A549 (cell line): ENCODE data around the gene FNDC3A. TPM values are rescaled to one million over a fixed set of nuclear protein-coding genes. Genes with fewer than 3 reads are reported as not detected.

Experiments
- ATAC-seq, 2 experiments: fragments of 200-7000 bp in 1 of 2; fragments of >200 bp in 1 of 2; cut with Nextera tagmentation in 1 of 2; cut with Tn5 transposase in 1 of 2; 3 replicates each; pipeline versions ENCODE4 v1.8.0 to v1.9.1; 2018 to 2020; ENCODE audit warnings: mild to moderate bottlenecking in 1 of 2, moderate library complexity in 1 of 2
- CTCF ChIA-PET: fragments of 300-600 bp; sonication (Branson Sonifier 250); formaldehyde crosslinking; extraction: SDS; loops from one replicate; lab custom pipeline; 2021; ENCODE audit warnings: antibody characterized with exemption, inconsistent platforms; lab: Yijun Ruan, JAX
- POLR2A ChIA-PET: fragments of 350-600 bp; formaldehyde crosslinking; extraction: SDS; loops from one replicate; lab custom pipeline; 2021; ENCODE audit warnings: antibody characterized with exemption, inconsistent platforms; lab: Yijun Ruan, JAX
- DNase-seq, 2 experiments: peaks; one replicate each; pipeline versions ENCODE4 v3.0.0 to v3.0.0-alpha.2; 2011 to 2016; ENCODE audit warnings: low read depth in 1 of 2, low spot score in 1 of 2
- FAIRE-seq: peaks from 2 replicates; lab custom pipeline; 2011; peaks lifted over from hg19 to GRCh38; lab: Jason Lieb, UNC
- H3K27ac ChIP-seq, 2 experiments: fragments of >200 bp; sonication (Bioruptor Twin); formaldehyde crosslinking; 3 replicates each; pipeline ENCODE4 v1.5.1; 2016 to 2017
- H3K4me1 ChIP-seq: fragments of >200 bp; sonication (Bioruptor Twin); formaldehyde crosslinking; 3 replicates; pipeline ENCODE4 v1.6.1; 2016
- H3K4me2 ChIP-seq: fragments of >200 bp; sonication (Bioruptor Twin); formaldehyde crosslinking; 3 replicates; pipeline ENCODE4 v1.6.1; 2016
- H3K4me3 ChIP-seq: fragments of >200 bp; sonication (Bioruptor Twin); formaldehyde crosslinking; 3 replicates; pipeline ENCODE4 v1.5.1; 2016
- H3K9me3 ChIP-seq: fragments of >200 bp; sonication (Bioruptor Twin); formaldehyde crosslinking; 3 replicates; pipeline ENCODE4 v1.6.1; 2016
- BHLHE40 ChIP-seq: IDR thresholded peaks from 2 replicates; pipeline ENCODE4 v1.6.1; 2012; ENCODE audit warnings: low read depth, low read length, inconsistent platforms
- CEBPB ChIP-seq, 2 experiments: fragments of >200 bp in 1 of 2; sonication (Bioruptor Twin) in 1 of 2; formaldehyde crosslinking in 1 of 2; IDR thresholded peaks; 2 replicates each; pipeline ENCODE4 v1.6.1; 2012 to 2016
- CHD4 ChIP-seq: fragments of 200-600 bp; sonication (generic); IDR thresholded peaks from 2 replicates; pipeline ENCODE4 v1.6.1; 2016; ENCODE audit warnings: antibody characterized with exemption, mild to moderate bottlenecking, borderline replicate concordance
- EHF ChIP-seq: fragments of 250-450 bp; sonication (Bioruptor Pico); IDR thresholded peaks from 2 replicates; pipeline ENCODE4 v1.5.0; 2020; ENCODE audit warnings: mild to moderate bottlenecking
- FOSB ChIP-seq: fragments of 250-450 bp; sonication (Bioruptor Pico); IDR thresholded peaks from 2 replicates; pipeline ENCODE4 v1.5.0; 2020; ENCODE audit warnings: mild to moderate bottlenecking, moderate library complexity
- FOSL2 ChIP-seq, 2 experiments: fragments of 450-650 bp in 1 of 2; fragments of >200 bp in 1 of 2; sonication (Bioruptor Twin) in 1 of 2; formaldehyde crosslinking; IDR thresholded peaks; 2 replicates each; pipeline versions ENCODE4 v1.5.0 to v1.6.1; 2016 to 2020; ENCODE audit warnings: mild to moderate bottlenecking in 1 of 2, moderate library complexity in 1 of 2
- GATA3 ChIP-seq: IDR thresholded peaks from 2 replicates; pipeline ENCODE4 v1.6.1; 2012; ENCODE audit warnings: borderline replicate concordance
- HEYL ChIP-seq: fragments of 250-450 bp; sonication (Bioruptor Pico); IDR thresholded peaks from 2 replicates; pipeline ENCODE4 v1.8.0; 2021; ENCODE audit warnings: mild to moderate bottlenecking, moderate library complexity
- HOXB5 ChIP-seq: fragments of 250-450 bp; sonication (Bioruptor Pico); IDR thresholded peaks from 2 replicates; pipeline ENCODE4 v1.5.0; 2020; ENCODE audit warnings: mild to moderate bottlenecking, moderate library complexity
- JUN ChIP-seq, 2 experiments: fragments of >200 bp; sonication (Bioruptor Twin); formaldehyde crosslinking; IDR thresholded peaks; 2 replicates in 1 of 2; 3 replicates in 1 of 2; pipeline ENCODE4 v1.6.1; 2016 to 2017
- JUNB ChIP-seq: fragments of >200 bp; sonication (Bioruptor Twin); formaldehyde crosslinking; IDR thresholded peaks from 2 replicates; pipeline ENCODE4 v1.6.1; 2016
- KDM1A ChIP-seq: fragments of 200-600 bp; sonication (generic); IDR thresholded peaks from 2 replicates; pipeline ENCODE4 v1.6.1; 2016; ENCODE audit warnings: low read depth, mild to moderate bottlenecking
- KDM5A ChIP-seq: fragments of 200-600 bp; sonication (generic); IDR thresholded peaks from 2 replicates; pipeline ENCODE4 v1.6.1; 2016; ENCODE audit warnings: antibody characterized with exemption, mild to moderate bottlenecking
- NPAS2 ChIP-seq: fragments of 250-450 bp; sonication (Bioruptor Pico); IDR thresholded peaks from 2 replicates; pipeline ENCODE4 v1.8.0; 2022; ENCODE audit warnings: mild to moderate bottlenecking, moderate library complexity, borderline replicate concordance
- POLR2AphosphoS2 ChIP-seq: conservative IDR thresholded peaks from 2 replicates; pipeline ENCODE4 v1.6.1; 2012; ENCODE audit warnings: low read length, improper control_type of control experiment, inconsistent platforms
- RNF2 ChIP-seq: fragments of 200-600 bp; sonication (generic); IDR thresholded peaks from 2 replicates; pipeline ENCODE4 v1.6.1; 2016; ENCODE audit warnings: low read depth, mild to moderate bottlenecking, antibody characterized with exemption, moderate library complexity, borderline replicate concordance
- ZFP36 ChIP-seq: fragments of 450-650 bp; IDR thresholded peaks from 2 replicates; pipeline ENCODE4 v1.6.1; 2014; ENCODE audit warnings: borderline replicate concordance; ENCODE audit not compliant: partially characterized antibody
- WGBS: methylation state at CpG from one replicate; pipeline ENCODE4 v1.1.6; 2017; ENCODE audit errors: missing lambda C conversion rate; 5-methylcytosine and 5-hydroxymethylcytosine counted together
- polyA plus RNA-seq, 4 experiments: library from polyadenylated mRNA; depleted of rRNA in 3 of 4; stranded (reverse); fragments of >200 nt; fragmentation: RNase III in 1 of 4; extraction: RNeasy Plus Mini Kit Qiagen cat#74134 plus additional on column Dnase treatment in 1 of 4; gene quantifications; 2 replicates in 3 of 4; 3 replicates in 1 of 4; pipeline ENCODE4 v1.2.3, GENCODE V29; 2011 to 2017
- TF ChIP-seq, protein P1 (sequence below): fragments of >200 bp; sonication (Bioruptor Twin); formaldehyde crosslinking; IDR thresholded peaks from 3 replicates; pipeline ENCODE4 v1.5.1; 2016
- TF ChIP-seq, protein P2 (sequence below): IDR thresholded peaks from 2 replicates; pipeline ENCODE4 v1.6.1; 2012
- TF ChIP-seq, protein P3 (sequence below): fragments of >200 bp; sonication (Bioruptor Twin); formaldehyde crosslinking; IDR thresholded peaks from 3 replicates; pipeline ENCODE4 v1.6.1; 2016
- TF ChIP-seq, protein P4 (sequence below): fragments of 200-600 bp; sonication (generic); IDR thresholded peaks from 2 replicates; pipeline ENCODE4 v1.6.1; 2016; ENCODE audit warnings: antibody characterized with exemption, mild to moderate bottlenecking, moderate library complexity
- TF ChIP-seq, protein P5 (sequence below): fragments of 250-450 bp; sonication (Bioruptor Pico); IDR thresholded peaks from 2 replicates; pipeline ENCODE4 v1.5.0; 2020; ENCODE audit warnings: low read depth, mild to moderate bottlenecking, moderate library complexity

FNDC3A gene
- polyA plus RNA-seq, 2 of the 4 experiments (the other 2 are of a cell fraction), result 16.0 to 32.6 TPM

DNA sequence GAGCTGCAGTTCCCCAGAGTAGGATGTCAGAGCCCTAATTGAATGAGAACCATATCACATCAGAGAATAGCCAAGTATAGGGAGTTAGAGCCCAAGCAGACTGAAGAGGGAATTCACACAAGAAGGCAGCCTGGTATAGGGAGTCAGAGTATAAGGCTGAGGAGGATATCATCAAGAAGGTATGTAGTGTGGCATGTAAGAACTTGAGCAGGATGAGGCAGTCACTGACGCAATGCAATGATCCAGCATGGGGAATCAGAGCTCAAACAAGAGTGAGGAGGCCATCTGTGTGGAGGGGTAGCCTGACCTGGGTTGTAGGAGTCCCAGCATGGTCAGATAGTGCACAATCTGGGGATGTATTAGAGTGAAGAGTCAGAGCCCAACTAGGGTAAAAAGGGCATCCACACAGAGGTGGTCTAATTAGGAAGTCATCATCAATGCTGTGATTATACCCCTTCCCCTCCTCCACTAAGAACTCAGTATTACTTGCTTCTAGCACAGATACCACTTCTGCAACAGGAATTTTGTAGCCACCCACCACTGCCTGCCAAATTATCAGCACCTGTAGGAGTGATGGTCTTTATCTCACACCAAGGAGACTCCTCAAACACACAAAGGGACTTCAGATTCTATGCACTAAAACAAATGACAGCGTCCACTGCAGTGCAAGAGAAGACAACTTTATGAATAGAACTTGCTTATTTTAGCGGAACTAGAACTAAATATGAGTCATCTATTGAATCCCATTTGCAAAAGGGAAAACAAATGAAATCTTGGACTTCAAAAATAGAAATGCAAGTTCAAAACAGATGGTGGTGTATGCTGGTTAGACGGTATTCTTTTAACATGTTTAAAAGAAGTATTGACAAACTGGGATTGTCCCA is 107.2 kb downstream of the FNDC3A start:
- FAIRE-seq, result no peak
- DNase-seq, result no peak
- WGBS, result 92% methylated on average over 4 of the region's 4 CpGs
- Histone ChIP-seq H3K4me1 (peaks cover 11% of the 10 kb centered on the region; the same call in 2 of the 3 replicates), H3K9me3 (no peaks in the 10 kb centered on the region), H3K4me3 (no peak overlapping the region), H3K4me2 (no peak overlapping the region), H3K27ac (no peak overlapping the region)
- ChIA-PET CTCF (no interaction called here), POLR2A (no interaction called here)
- ATAC-seq, result peak in 1 of 2 experiments; percentile 31; a peak in 2 of 6 replicates
- TF ChIP-seq CEBPB (IDR thresholded peaks at IDR 0.05) (no peak), RNF2 (no peak), JUNB (no peak), BHLHE40 (no peak)
- TF ChIP-seq, protein P1, sequence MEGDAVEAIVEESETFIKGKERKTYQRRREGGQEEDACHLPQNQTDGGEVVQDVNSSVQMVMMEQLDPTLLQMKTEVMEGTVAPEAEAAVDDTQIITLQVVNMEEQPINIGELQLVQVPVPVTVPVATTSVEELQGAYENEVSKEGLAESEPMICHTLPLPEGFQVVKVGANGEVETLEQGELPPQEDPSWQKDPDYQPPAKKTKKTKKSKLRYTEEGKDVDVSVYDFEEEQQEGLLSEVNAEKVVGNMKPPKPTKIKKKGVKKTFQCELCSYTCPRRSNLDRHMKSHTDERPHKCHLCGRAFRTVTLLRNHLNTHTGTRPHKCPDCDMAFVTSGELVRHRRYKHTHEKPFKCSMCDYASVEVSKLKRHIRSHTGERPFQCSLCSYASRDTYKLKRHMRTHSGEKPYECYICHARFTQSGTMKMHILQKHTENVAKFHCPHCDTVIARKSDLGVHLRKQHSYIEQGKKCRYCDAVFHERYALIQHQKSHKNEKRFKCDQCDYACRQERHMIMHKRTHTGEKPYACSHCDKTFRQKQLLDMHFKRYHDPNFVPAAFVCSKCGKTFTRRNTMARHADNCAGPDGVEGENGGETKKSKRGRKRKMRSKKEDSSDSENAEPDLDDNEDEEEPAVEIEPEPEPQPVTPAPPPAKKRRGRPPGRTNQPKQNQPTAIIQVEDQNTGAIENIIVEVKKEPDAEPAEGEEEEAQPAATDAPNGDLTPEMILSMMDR, result no peak
- TF ChIP-seq, protein P2, sequence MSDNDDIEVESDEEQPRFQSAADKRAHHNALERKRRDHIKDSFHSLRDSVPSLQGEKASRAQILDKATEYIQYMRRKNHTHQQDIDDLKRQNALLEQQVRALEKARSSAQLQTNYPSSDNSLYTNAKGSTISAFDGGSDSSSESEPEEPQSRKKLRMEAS, result no peak
- TF ChIP-seq, protein P3, sequence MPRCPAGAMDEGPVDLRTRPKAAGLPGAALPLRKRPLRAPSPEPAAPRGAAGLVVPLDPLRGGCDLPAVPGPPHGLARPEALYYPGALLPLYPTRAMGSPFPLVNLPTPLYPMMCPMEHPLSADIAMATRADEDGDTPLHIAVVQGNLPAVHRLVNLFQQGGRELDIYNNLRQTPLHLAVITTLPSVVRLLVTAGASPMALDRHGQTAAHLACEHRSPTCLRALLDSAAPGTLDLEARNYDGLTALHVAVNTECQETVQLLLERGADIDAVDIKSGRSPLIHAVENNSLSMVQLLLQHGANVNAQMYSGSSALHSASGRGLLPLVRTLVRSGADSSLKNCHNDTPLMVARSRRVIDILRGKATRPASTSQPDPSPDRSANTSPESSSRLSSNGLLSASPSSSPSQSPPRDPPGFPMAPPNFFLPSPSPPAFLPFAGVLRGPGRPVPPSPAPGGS, result no peak

DNA sequence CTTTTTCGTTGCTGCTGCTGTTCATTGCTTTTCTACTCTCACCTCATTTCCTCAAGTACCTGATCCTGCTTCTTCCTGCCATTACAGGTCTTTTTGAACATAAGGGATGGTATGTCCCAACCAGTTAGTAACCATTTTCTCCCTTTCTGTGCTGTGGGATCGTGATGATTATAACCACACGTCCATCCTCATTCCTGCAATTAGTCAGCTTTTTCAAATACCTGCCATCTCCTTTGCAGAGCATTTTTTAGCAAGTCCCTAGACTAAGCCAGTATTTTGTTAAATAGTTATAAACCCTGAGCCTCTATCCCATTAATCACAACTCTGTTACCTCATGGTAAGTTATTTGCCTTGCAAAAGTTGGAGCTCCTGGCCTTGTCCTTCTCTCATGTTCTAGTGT is 109.2 kb downstream of the FNDC3A start:
- Histone ChIP-seq H3K4me2 (no peak overlapping the region), H3K4me1 (peaks cover 11% of the 10 kb centered on the region; the same call in 2 of the 3 replicates), H3K4me3 (no peak overlapping the region), H3K9me3 (no peaks in the 10 kb centered on the region), H3K27ac (no peak overlapping the region)
- FAIRE-seq (no peak), DNase-seq (no peak), ATAC-seq (no peak)
- WGBS, result 80% methylated on average over 3 of the region's 3 CpGs
- TF ChIP-seq FOSB (CRISPR knock-in tag) (no peak), ZFP36 (no peak), GATA3 (no peak), POLR2AphosphoS2 (no peak), NPAS2 (CRISPR knock-in tag) (no peak), JUN (IDR thresholded peaks at IDR 0.05) (no peak), KDM1A (no peak), RNF2 (no peak), CHD4 (no peak), HEYL (CRISPR knock-in tag) (no peak)
- CTCF ChIA-PET, result no interaction called here
- POLR2A ChIA-PET, result no interaction called here

DNA sequence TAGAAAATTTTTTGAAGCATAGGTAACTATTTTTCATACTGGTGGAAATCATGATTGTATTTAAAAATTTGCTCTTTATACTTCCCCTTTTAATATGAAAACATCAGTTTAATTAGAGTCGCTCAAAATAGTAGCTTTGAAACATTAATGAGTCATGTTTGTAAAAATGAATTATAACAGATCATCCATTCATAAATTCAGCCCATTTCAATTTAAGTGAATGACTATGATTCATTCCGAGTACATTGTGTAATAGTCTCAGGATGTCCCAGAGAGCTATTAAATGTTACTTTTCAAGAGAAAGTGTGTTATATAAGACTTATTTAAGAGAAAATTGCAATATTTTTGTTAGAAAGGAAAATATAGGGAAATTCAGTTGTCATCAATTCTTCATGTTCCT is 111.0 kb downstream of the FNDC3A start:
- CTCF ChIA-PET, result no interaction called here
- peaks cover 11% of the 10 kb centered on the region; the same call in 2 of the 3 replicates for H3K4me1 ChIP-seq
- no peak for FAIRE-seq
- H3K4me3 ChIP-seq, result no peak overlapping the region
- TF ChIP-seq HOXB5 (CRISPR knock-in tag), result no peak
- TF ChIP-seq, protein P4, sequence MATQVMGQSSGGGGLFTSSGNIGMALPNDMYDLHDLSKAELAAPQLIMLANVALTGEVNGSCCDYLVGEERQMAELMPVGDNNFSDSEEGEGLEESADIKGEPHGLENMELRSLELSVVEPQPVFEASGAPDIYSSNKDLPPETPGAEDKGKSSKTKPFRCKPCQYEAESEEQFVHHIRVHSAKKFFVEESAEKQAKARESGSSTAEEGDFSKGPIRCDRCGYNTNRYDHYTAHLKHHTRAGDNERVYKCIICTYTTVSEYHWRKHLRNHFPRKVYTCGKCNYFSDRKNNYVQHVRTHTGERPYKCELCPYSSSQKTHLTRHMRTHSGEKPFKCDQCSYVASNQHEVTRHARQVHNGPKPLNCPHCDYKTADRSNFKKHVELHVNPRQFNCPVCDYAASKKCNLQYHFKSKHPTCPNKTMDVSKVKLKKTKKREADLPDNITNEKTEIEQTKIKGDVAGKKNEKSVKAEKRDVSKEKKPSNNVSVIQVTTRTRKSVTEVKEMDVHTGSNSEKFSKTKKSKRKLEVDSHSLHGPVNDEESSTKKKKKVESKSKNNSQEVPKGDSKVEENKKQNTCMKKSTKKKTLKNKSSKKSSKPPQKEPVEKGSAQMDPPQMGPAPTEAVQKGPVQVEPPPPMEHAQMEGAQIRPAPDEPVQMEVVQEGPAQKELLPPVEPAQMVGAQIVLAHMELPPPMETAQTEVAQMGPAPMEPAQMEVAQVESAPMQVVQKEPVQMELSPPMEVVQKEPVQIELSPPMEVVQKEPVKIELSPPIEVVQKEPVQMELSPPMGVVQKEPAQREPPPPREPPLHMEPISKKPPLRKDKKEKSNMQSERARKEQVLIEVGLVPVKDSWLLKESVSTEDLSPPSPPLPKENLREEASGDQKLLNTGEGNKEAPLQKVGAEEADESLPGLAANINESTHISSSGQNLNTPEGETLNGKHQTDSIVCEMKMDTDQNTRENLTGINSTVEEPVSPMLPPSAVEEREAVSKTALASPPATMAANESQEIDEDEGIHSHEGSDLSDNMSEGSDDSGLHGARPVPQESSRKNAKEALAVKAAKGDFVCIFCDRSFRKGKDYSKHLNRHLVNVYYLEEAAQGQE, result no peak
- TF ChIP-seq KDM5A, result no peak
- TF ChIP-seq, protein P2, result no peak
- TF ChIP-seq CEBPB (IDR thresholded peaks at IDR 0.05), result peak in 1 of 2 experiments; percentile 45; a peak in 2 of 4 replicates
- TF ChIP-seq FOSL2 (IDR thresholded peaks at IDR 0.05), result no peak
- peak; percentile 46 for TF ChIP-seq FOSL2 (CRISPR knock-in tag; IDR thresholded peaks at IDR 0.05)
- TF ChIP-seq, protein P5, sequence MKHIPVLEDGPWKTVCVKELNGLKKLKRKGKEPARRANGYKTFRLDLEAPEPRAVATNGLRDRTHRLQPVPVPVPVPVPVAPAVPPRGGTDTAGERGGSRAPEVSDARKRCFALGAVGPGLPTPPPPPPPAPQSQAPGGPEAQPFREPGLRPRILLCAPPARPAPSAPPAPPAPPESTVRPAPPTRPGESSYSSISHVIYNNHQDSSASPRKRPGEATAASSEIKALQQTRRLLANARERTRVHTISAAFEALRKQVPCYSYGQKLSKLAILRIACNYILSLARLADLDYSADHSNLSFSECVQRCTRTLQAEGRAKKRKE (CRISPR knock-in tag), result no peak
- TF ChIP-seq EHF (CRISPR knock-in tag), result no peak
- TF ChIP-seq, all 56 proteins: peak for 2
- H3K9me3 ChIP-seq, result no peaks in the 10 kb centered on the region
- 62% methylated on average over 2 of the region's 2 CpGs for WGBS
- DNase-seq, result no peak
- no peak overlapping the region for H3K27ac ChIP-seq
- no peak for ATAC-seq
- H3K4me2 ChIP-seq, result peak overlapping the region; percentile 19; the same call in 1 of the 3 replicates
- POLR2A ChIA-PET, result no interaction called here
